Right lobe of liver (tissue), 4 donors: ENCODE results near the gene HSD17B2.

Source experiments
- CTCF ChIP-seq, 4 donors: fragments of 200-600 bp in 3 of 4; fragments of 450-650 bp in 1 of 4; IDR thresholded peaks; one replicate each; pipeline versions ENCODE4 v1.5.1 to v1.8.0; 2016 to 2022; ENCODE audit warnings: antibody characterized with exemption in 4 of 4, mild to moderate bottlenecking in 2 of 4
- POLR2A ChIP-seq: fragments of 450-650 bp; IDR thresholded peaks from one replicate; pipeline ENCODE4 v1.6.1; 2017; ENCODE audit warnings: antibody characterized with exemption, mild to moderate bottlenecking
- donor health status: DM: no; HTN: no; CAD: no.
- donor health status: DM: no; HTN: no; CAD: no.
- donor health status: DM: no; HTN: yes; CAD: no.

GRCh38 chr16:82119405-82119804, 84.4 kb downstream of the HSD17B2 start:
- TF ChIP-seq POLR2A (no peak), CTCF (IDR thresholded peaks at IDR 0.05) (no peak)
